Colonic mucosa (tissue), 4 donors: ENCODE measurements around the gene ABCC5. TPM values are rescaled to one million over a fixed set of nuclear protein-coding genes. Genes with fewer than 3 reads are reported as not detected.

Source experiments
- DNase-seq: peaks from one replicate; pipeline ENCODE4 v3.0.0-alpha.2; 2020
- H3K27ac ChIP-seq: fragments of 200-600 bp; one replicate; pipeline ENCODE4 v1.8.0; 2021
- H3K27me3 ChIP-seq: fragments of 200-600 bp; one replicate; pipeline ENCODE4 v1.8.0; 2021
- H3K36me3 ChIP-seq: fragments of 200-600 bp; one replicate; pipeline ENCODE4 v1.8.0; 2021
- H3K4me1 ChIP-seq: fragments of 200-600 bp; one replicate; pipeline ENCODE4 v1.8.0; 2021; ENCODE audit warnings: mild to moderate bottlenecking
- H3K4me3 ChIP-seq: fragments of 200-600 bp; one replicate; pipeline ENCODE4 v1.8.0; 2021
- H3K9ac ChIP-seq, 2 donors: one replicate each; pipeline ENCODE4 v1.7.0; 2013; ENCODE audit warnings: control low read depth in 2 of 2, low read depth in 2 of 2, low read length in 2 of 2
- H3K9me3 ChIP-seq: fragments of 200-600 bp; one replicate; pipeline ENCODE4 v1.8.0; 2021
- CTCF ChIP-seq: fragments of 200-600 bp; IDR thresholded peaks from one replicate; pipeline ENCODE4 v1.8.0; 2022; ENCODE audit warnings: antibody characterized with exemption, mild to moderate bottlenecking
- intact Hi-C: fragments of 100-400 bp; cut with DNase I; formaldehyde crosslinking; loops from one replicate; pipeline ENCODE4 v1.14.1; 2022
- total RNA-seq, 2 donors: library from RNA; stranded (reverse); fragmentation: NEBNext Ultra II Directional in 1 of 2; extraction: Animal tissue kit (Norgen Biotek cat#: 25700) in 1 of 2; gene quantifications; one replicate each; pipeline ENCODE4 v1.2.1, GENCODE V29; 2021
- donor health status: healthy.
- donor health status: DM: no; HTN: no; CAD: no.
- donor health status: DM: no; HTN: no; CAD: no.

Gene ABCC5
- total RNA-seq, 2 donors from 2014 or later: 15.1 to 16.6 TPM

GRCh38 chr3:184022323-184022722, 4.6 kb upstream of the ABCC5 start:
- intact Hi-C loops: no loop called here
- TF ChIP-seq CTCF: no peak
- Histone ChIP-seq H3K36me3 (no peaks in the 10 kb centered on the region), H3K9me3 (no peaks in the 10 kb centered on the region), H3K4me1 (no peaks in the 10 kb centered on the region), H3K9ac (no peak overlapping the region), H3K27me3 (no peaks in the 10 kb centered on the region), H3K27ac (no peak overlapping the region), H3K4me3 (no peak overlapping the region)
- no peak for DNase-seq

DNA sequence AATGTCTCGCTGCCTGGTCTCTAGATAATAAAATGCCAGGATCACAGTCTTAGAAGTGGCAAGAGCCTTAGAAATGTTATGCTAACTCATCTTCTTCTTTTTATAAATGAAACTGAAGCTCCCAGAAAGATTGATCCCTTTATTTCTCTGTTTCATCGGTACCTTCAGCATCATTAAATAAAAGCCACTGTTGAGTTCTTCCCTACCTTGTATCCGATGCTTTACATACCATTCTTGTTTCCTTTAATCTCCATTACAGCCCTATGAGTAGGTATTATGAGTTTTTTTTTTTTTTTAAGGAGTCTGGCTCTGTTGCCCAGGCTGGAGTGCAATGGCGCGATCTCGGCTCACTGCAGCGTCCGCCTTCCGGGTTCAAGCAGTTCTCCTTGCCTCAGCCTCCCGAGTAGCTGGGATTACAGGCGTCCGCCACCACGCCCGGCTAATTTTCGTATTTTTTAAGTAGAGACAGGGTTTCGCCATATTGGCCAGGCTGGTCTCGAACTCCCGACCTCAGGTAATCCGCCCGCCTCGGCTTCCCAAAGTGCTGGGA, 815 bp upstream of the ABCC5 start:
- H3K27me3 ChIP-seq: no peaks in the 10 kb centered on the region
- intact Hi-C loops: no loop called here
- TF ChIP-seq CTCF: no peak
- no peak for DNase-seq
- no peaks in the 10 kb centered on the region for H3K9me3 ChIP-seq
- peaks cover 3% of the 10 kb centered on the region for H3K4me1 ChIP-seq
- no peaks in the 10 kb centered on the region for H3K36me3 ChIP-seq
- peak overlapping the region; percentile 98 for H3K4me3 ChIP-seq
- peak overlapping the region; percentile 87 to 91 for H3K9ac ChIP-seq
- H3K27ac ChIP-seq: peak overlapping the region; percentile 63

- peak; percentile 98 for TF ChIP-seq CTCF
- intact Hi-C loops: loop anchor here (2.0 kb wide), 1 partner anchor 112 kb away; no protein-coding TSS in a partner anchor
- peak; percentile 63 for DNase-seq
Observed at GRCh38 chr3:184016811-184017671, 643 bp downstream of the ABCC5 start.

GRCh38 chr3:184016169-184016570, 1.5 kb downstream of the ABCC5 start:
- Histone ChIP-seq H3K4me3 (no peak overlapping the region), H3K36me3 (no peaks in the 10 kb centered on the region), H3K9ac (peak overlapping the region in 1 of 2 donors; percentile 57), H3K27ac (peak overlapping the region; percentile 20), H3K4me1 (peaks cover 3% of the 10 kb centered on the region), H3K27me3 (no peaks in the 10 kb centered on the region), H3K9me3 (no peaks in the 10 kb centered on the region)
- DNase-seq: no peak
- no peak for TF ChIP-seq CTCF
- intact Hi-C loops: loop anchor here (2.0 kb wide), 1 partner anchor 111 kb away; no protein-coding TSS in a partner anchor

More at GRCh38 chr3:184016811-184017671, 643 bp downstream of the ABCC5 start:
- peak overlapping the region; percentile 98 for H3K4me3 ChIP-seq
- no peaks in the 10 kb centered on the region for H3K9me3 ChIP-seq
- H3K27ac ChIP-seq: peak overlapping the region; percentile 63
- H3K36me3 ChIP-seq: no peaks in the 10 kb centered on the region
- H3K9ac ChIP-seq: peak overlapping the region; percentile 87 to 91
- H3K27me3 ChIP-seq: no peaks in the 10 kb centered on the region
- H3K4me1 ChIP-seq: peaks cover 3% of the 10 kb centered on the region

GRCh38 chr3:184015381-184016019, 2.2 kb downstream of the ABCC5 start:
- Histone ChIP-seq H3K9me3 (no peaks in the 10 kb centered on the region), H3K36me3 (no peaks in the 10 kb centered on the region), H3K4me1 (peaks cover 3% of the 10 kb centered on the region), H3K4me3 (no peak overlapping the region), H3K27me3 (no peaks in the 10 kb centered on the region), H3K27ac (peak overlapping the region; percentile 20), H3K9ac (peak overlapping the region in 1 of 2 donors; percentile 57)
- intact Hi-C loops: loop anchor here (2.0 kb wide), 1 partner anchor 111 kb away; no protein-coding TSS in a partner anchor
- TF ChIP-seq CTCF: no peak
- no peak for DNase-seq
